Erythroblast (primary cell): ENCODE data around the gene ZBTB21.

ENCODE experiments used
- GATA1 ChIP-seq: IDR thresholded peaks from 2 replicates; pipeline ENCODE4 v1.6.1; 2011; ENCODE audit warnings: low read depth, mild to moderate bottlenecking, control low read depth, low read length, moderate library complexity
- POLR2A ChIP-seq: IDR thresholded peaks from 2 replicates; pipeline ENCODE4 v1.6.1; 2011; ENCODE audit warnings: mild to moderate bottlenecking, low read length

GRCh38 chr21:41972511-41973205 lies 37.5 kb downstream of the ZBTB21 start:
- TF ChIP-seq POLR2A: no peak
- TF ChIP-seq GATA1: no peak
